ENCODE data around the gene ARHGAP24. TPM values are rescaled to one million over a fixed set of nuclear protein-coding genes. Genes with fewer than 3 reads are reported as not detected.

ARHGAP24 gene
- total RNA-seq, 1 donor from 2014 or later = 1.5 TPM

GRCh38 chr4:85761803-85762528 is 287.0 kb downstream of the ARHGAP24 start:
- no peaks in the 10 kb centered on the region for H3K27me3 Mint-ChIP-seq (ENCODE audit: low read depth)
- TF ChIP-seq CTCF (conservative IDR thresholded peaks at IDR 0.05) = no peak
- no peaks in the 10 kb centered on the region for H3K9me3 Mint-ChIP-seq
- DNase-seq (ENCODE audit: low read depth, low spot score) = no peak
- H3K36me3 Mint-ChIP-seq (ENCODE audit: low read depth) = no peaks in the 10 kb centered on the region
- H3K4me1 Mint-ChIP-seq = peaks cover 4% of the 10 kb centered on the region
- H3K4me3 Mint-ChIP-seq = no peak overlapping the region
- H3K27ac Mint-ChIP-seq (ENCODE audit: unreplicated experiment) = no peak overlapping the region

- Mint-ChIP-seq H3K27me3 (ENCODE audit: low read depth) (no peaks in the 10 kb centered on the region), H3K9me3 (no peaks in the 10 kb centered on the region), H3K4me3 (no peak overlapping the region), H3K4me1 (peaks cover 4% of the 10 kb centered on the region), H3K36me3 (ENCODE audit: low read depth) (no peaks in the 10 kb centered on the region), H3K27ac (ENCODE audit: unreplicated experiment) (no peak overlapping the region)
- DNase-seq (ENCODE audit: low read depth, low spot score) = no peak
- no peak for TF ChIP-seq CTCF (conservative IDR thresholded peaks at IDR 0.05)
Observed at GRCh38 chr4:85762529-85762871, 287.6 kb downstream of the ARHGAP24 start.

GRCh38 chr4:85763202-85763601 is 288.3 kb downstream of the ARHGAP24 start:
- Mint-ChIP-seq H3K27me3 (ENCODE audit: low read depth) (no peaks in the 10 kb centered on the region), H3K4me1 (peaks cover 4% of the 10 kb centered on the region), H3K36me3 (ENCODE audit: low read depth) (no peaks in the 10 kb centered on the region), H3K4me3 (no peak overlapping the region), H3K27ac (ENCODE audit: unreplicated experiment) (no peak overlapping the region), H3K9me3 (no peaks in the 10 kb centered on the region)
- no peak for DNase-seq (ENCODE audit: low read depth, low spot score)
- TF ChIP-seq CTCF (conservative IDR thresholded peaks at IDR 0.05) = no peak

- Mint-ChIP-seq H3K4me3 (no peak overlapping the region), H3K9me3 (no peaks in the 10 kb centered on the region), H3K4me1 (peaks cover 4% of the 10 kb centered on the region), H3K27me3 (ENCODE audit: low read depth) (no peaks in the 10 kb centered on the region), H3K27ac (ENCODE audit: unreplicated experiment) (no peak overlapping the region), H3K36me3 (ENCODE audit: low read depth) (no peaks in the 10 kb centered on the region)
- DNase-seq (ENCODE audit: low read depth, low spot score) = no peak
- TF ChIP-seq CTCF (conservative IDR thresholded peaks at IDR 0.05) = no peak
Observed at GRCh38 chr4:85767649-85768048, 292.7 kb downstream of the ARHGAP24 start.

GRCh38 chr4:85769009-85769408 is 294.1 kb downstream of the ARHGAP24 start:
- peaks cover 4% of the 10 kb centered on the region for H3K4me1 Mint-ChIP-seq
- TF ChIP-seq CTCF (conservative IDR thresholded peaks at IDR 0.05) = no peak
- no peak overlapping the region for H3K4me3 Mint-ChIP-seq
- H3K27ac Mint-ChIP-seq (ENCODE audit: unreplicated experiment) = no peak overlapping the region
- no peaks in the 10 kb centered on the region for H3K9me3 Mint-ChIP-seq
- no peaks in the 10 kb centered on the region for H3K36me3 Mint-ChIP-seq (ENCODE audit: low read depth)
- no peak for DNase-seq (ENCODE audit: low read depth, low spot score)
- no peaks in the 10 kb centered on the region for H3K27me3 Mint-ChIP-seq (ENCODE audit: low read depth)

Measured in neural crest cell (in vitro differentiated cells).